OCI-LY3 (cell line): ENCODE measurements around the gene LSM14A.

Experiments
- EZH2phosphoT487 ChIP-seq: fragments of 200-600 bp; shearing (Covaris generic); IDR thresholded peaks from 2 replicates; pipeline ENCODE4 v1.6.1; 2018; ENCODE audit warnings: antibody characterized with exemption, mixed run types, low read depth
- TF ChIP-seq, protein P1 (sequence below): fragments of 200-600, 300-600 bp; sonication (generic); IDR thresholded peaks from 2 replicates; pipeline ENCODE4 v1.5.1; 2014; ENCODE audit warnings: antibody characterized with exemption, low read length, low read depth

DNA sequence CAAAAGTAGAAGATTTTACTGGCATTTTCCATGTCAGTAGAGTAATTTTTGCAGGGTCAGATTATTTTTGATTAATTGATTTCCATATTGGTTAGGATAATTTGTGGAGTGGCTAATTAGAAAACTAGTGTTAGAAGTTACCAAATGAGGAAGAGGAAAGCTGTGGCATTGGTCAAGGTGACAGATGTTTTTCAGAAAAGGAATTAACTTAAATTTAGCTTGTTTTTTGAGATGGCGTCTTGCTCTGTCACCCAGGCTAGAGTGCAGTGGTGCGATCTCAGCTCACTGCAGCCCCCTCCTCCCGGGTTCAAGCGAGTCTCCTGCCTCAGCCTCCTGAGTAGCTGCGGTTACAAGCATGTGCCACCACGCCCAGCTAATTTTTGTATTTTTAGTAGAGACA, 28.8 kb downstream of the LSM14A start:
- TF ChIP-seq, protein P1, sequence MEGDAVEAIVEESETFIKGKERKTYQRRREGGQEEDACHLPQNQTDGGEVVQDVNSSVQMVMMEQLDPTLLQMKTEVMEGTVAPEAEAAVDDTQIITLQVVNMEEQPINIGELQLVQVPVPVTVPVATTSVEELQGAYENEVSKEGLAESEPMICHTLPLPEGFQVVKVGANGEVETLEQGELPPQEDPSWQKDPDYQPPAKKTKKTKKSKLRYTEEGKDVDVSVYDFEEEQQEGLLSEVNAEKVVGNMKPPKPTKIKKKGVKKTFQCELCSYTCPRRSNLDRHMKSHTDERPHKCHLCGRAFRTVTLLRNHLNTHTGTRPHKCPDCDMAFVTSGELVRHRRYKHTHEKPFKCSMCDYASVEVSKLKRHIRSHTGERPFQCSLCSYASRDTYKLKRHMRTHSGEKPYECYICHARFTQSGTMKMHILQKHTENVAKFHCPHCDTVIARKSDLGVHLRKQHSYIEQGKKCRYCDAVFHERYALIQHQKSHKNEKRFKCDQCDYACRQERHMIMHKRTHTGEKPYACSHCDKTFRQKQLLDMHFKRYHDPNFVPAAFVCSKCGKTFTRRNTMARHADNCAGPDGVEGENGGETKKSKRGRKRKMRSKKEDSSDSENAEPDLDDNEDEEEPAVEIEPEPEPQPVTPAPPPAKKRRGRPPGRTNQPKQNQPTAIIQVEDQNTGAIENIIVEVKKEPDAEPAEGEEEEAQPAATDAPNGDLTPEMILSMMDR = no peak
- no peak for TF ChIP-seq EZH2phosphoT487
